Amniotic epithelial cell (primary cell): ENCODE data around the gene MANF.
A peak's percentile ranks its signal among the peaks of the same experiment; 100 is the strongest.
"Not testable (repeated sequence)": the region's sequence is repeated elsewhere in the genome, so short reads cannot be mapped to it uniquely, and the experiment has no call there.

Experiments used
- DNase-seq: peaks from one replicate; pipeline ENCODE4 v3.0.0-alpha.2; 2010; ENCODE audit warnings: low read depth

MANF gene

DNA sequence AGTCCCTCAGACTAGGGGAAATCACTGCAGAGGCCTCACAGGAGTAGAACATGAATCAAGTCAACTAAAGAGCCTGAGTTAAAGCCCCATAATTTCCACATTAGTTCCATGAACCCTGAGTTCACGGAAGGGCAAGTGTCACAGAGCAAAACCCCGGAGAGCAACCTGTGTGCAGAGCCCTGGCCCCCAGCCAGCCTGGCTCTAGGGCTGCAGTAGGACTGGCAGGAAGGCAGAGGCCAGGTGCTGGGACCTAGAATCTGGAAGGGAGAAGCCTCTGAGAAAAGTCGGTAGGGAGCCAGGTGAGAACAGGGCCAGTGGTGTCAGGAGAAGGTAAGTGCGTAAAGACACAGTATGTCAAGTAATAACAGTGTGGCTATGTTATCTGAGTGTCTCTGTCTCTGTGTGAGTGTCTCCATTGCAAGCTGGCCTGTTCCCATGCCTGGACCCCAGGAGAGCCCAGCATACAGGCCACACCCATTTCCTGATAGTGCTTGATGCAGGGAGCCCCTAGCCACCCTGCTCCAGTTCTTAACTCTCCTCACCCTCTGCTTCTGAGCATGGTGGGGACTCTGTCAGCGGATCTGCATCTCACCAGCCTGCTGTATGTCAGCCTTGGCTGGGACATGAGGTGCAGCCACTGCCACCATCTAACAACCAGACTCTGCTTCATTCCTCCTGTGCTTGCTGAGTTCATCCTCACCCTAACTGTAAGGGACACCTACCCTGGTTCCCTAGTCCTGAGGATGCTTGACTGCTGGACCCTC is 11.3 kb upstream of the MANF start:
- DNase-seq = no peak

GRCh38 chr3:51374456-51374855 is 10.6 kb upstream of the MANF start:
- DNase-seq = no peak

GRCh38 chr3:51375136-51375535 is 10.0 kb upstream of the MANF start:
- no peak for DNase-seq

GRCh38 chr3:51375571-51375970 is 9.5 kb upstream of the MANF start:
- no peak for DNase-seq

DNA sequence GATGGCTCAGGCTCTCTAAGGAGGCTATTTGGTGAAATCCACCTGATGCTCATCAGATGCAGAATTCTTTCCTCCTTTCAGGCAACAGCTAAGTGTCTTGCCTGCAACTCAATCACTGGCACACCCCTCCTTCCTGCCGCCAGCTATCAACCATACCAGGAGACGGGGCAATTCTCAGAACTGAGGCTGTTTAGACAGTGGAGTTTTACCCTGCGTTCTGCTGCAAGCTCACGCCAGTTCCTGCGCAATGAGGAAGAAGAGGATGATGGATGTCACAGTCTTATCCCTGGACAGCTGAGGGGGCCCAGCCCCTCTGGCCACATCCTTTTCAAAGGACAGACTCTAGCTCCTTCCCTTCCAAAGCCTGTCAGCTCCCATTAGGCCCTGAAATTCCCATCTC is 7.0 kb upstream of the MANF start:
- DNase-seq = no peak

- no peak for DNase-seq
Observed at GRCh38 chr3:51378726-51379125, 6.4 kb upstream of the MANF start.

DNA sequence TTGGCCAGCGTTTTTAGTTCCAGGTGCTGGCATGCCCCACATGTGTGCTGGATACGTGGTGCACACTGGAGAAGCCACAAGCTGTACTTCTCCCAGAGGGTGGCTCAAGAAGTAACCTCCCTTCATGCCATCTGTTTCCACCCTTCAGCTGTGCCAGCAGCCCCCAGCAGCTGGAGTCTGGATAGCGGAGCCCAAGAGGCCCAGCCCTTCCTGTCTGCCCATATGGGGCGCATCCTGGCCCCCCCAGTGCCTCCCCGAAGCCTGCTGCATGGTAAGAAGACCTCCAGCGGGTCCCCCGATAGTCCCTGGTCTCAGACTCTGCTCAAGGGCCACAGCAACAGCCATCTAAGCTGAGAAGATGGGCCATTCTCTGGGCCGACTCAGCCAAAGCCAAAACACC is 5.8 kb upstream of the MANF start:
- DNase-seq = no peak

DNA sequence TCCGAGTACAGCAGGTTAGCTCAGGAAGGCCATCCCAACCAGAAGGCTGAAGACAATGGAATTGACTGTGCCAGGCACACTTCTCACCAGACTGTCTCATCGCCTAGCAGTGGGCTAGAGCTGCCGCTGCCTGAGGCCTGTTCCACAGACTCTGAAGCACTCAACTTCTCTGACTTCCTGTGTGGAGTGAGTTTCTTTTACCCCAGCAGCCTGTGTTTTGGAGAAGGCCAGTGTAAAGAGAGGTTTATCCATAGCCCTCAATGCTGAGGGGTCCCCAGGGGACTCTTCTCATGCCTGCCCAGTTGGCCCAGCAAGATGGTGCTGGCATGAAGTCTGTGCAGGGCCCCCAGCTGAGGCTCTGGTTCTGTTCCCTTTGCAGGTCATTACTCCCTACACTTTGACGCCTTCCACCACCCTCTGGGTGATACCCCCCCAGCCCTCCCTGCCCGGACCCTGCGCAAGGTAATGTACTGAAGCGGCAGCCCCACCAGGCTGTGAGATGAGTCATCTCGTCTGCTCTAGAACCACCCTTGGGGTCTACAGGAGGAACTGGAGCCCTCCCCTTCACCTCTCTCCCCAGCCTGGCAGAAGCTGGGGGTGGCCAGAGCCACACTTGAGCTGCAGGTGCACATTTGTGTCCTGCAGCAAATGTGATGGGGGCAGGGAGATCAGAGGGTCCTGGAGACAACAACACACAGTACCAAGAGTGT is 5.2 kb upstream of the MANF start:
- DNase-seq = no peak

DNA sequence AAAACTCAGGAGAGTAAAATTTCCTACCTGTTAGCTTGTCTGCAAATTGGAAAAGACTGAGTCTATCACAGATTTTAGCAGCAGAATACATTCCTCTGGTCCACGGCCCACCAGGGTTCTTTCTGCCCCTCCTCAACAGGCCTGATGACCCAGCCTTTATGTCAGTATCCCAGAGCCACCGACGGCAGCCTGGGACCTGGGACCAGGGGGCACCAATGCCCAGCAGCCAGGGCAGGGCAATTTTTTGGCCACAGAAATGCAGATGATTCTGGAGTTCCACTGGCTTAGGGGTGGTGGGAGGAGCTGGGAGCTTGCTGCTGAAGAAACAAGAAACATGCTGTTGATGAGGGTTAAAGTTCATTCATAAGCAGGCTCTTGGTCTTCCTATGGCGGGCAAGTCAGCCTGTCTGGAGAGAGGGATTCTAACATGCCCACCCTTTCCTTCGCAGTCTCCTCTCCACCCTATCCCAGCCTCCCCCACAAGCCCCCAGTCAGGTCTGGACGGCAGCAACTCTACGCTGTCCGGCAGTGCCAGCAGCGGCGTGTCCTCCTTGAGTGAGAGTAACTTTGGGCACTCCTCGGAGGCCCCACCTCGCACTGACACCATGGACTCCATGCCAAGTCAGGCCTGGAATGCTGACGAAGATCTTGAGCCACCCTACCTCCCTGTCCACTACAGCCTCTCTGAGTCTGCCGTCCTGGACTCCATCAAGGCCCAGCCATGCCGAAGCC is 4.3 kb upstream of the MANF start:
- DNase-seq = no peak

- DNase-seq = no peak
Observed at GRCh38 chr3:51381333-51381705, 3.8 kb upstream of the MANF start.

GRCh38 chr3:51382076-51382745 is 2.9 kb upstream of the MANF start:
- no peak for DNase-seq

- no peak for DNase-seq
Observed at GRCh38 chr3:51382947-51383578, 2.0 kb upstream of the MANF start.

- no peak for DNase-seq
Observed at GRCh38 chr3:51384055-51384725, 901 bp upstream of the MANF start.

DNA sequence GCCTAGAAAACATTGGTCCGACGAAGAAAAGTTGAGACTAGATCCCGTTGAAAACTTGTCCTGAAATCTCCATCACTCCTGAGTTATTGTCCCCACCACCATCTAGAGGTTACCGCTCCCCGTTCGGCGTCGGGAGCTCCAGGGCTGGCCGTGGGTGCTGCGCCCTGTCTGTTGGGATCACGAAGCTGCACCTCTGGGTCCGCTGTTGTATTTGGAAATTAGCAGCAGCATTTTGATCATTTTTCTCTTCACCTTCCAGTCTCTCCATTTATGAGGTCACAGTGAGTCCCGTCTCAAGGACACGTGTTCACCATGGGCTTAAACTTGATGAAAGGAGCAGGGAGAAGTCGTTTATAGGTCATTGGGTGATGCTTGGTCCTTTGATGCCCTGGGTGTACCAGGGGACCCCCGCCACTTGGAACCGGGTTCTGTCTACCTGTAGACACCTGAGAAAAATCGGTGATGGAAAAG is 565 bp downstream of the MANF start:
- no peak for DNase-seq

DNA sequence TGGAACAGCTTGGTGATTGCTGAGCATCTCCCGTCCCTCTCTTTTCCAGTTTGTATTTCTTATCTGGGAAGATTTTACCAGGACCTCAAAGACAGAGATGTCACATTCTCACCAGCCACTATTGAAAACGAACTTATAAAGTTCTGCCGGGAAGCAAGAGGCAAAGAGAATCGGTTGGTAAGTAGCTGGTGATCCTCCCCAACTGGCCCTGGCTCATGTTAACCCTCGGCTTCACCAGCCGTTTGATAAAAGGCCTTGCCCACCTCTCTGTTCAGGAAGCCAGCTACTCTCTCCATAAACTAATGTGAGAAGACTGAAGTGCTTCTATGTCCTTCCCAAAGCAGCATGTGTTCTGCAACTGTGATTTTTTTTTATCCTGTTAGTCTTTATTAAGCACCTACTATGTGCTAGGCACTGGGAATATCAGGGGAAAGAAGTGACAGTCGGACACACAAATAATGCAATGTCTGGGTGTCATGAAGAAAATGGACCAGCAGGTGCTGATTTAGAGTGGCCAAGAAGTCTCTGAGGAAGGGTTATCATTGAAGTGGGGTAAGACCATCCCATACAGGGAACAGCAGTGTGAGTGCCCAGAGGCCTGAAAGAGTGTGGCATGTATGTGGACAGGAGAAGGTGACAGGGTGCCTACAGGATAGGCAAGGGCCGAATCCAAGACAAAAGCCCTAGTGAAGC is 1.2 kb downstream of the MANF start:
- DNase-seq = no peak

DNA sequence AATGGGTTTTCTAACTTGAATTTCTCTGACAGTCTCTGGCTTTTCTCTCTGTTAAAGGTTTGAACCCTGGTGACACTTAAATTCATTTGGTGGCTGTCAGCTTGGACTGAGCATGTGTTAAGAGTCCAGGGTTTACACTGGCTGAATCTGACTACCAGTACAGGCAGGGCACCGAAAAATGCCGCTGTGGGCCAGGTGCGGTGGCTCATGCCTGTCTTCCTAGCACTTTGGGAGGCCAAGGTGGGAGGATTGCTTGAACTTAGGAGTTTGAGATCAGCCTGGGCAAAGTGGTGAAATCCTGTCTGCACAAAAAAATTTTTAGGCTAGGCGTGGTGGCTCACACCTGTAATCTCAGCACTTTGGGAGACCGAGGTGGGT is 1.8 kb downstream of the MANF start:
- no peak for DNase-seq

GRCh38 chr3:51387281-51387680 is 2.2 kb downstream of the MANF start:
- not testable (repeated sequence) for DNase-seq

DNA sequence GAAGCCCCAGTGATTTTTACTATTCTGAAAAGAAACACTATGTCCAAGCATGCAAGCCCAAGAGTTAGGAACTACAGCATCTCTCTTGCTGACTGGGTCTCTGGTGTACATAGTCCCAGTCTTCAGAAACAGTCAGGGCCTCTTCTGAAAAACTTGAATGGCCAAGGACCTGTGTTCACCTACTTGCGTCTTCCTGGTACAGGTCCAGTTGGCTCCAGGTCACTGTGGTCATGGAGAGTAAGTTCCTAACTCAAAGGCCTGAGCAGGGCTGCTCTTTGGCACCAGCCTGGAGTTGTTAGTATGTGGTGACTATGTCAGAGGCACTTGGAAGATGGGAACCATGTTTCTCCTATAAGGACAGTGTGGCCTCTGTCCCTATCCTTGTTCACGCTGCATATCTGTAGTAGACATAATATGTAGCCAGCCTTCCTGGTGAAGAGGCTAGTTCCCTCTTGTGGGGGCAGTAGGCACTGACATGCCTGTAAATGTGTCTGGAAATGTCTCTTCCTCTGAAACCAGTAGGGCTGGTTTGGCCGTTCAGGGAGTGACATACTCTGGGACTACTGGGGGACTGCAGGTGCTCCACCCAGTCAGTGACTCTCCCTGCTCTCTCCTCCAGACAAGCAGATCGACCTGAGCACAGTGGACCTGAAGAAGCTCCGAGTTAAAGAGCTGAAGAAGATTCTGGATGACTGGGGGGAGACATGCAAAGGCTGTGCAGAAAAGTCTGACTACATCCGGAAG is 3.4 kb downstream of the MANF start:
- no peak for DNase-seq

DNA sequence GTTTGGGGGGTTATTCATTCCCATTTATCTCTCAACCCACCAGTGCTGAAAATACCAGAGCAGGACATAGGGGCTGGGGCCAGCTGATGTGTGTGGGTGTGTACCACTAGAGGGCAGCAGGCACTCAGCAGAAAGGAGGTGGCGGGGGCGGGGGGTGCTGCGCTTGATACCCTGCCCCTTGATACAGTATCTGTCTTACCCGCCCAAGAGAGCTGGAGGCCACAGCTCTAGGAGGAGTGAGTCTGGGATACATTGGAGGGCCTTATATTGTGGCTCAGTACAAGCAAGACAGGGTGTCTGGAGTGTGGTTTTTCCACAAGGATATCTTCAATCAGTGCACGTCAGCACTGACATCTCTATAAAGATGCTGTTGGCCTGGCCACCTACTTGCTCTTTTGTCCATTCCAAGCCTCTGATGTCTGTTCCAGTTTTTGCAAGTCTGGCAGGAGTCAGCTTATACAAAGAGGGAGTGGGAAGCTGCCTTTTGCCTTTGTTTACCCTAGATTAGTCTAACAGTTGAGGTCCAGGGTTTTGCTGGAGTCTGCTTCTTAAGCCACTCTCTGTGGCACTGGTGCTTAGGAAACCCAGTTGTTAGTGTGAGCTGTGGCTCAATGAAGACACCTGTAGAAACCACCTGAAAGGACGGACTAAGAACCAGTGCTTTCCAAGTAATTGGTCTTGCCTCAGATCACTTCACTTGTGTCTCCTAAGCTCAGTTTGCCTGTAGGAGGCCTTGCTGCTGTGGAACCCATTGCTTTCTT is 4.5 kb downstream of the MANF start:
- DNase-seq = peak; percentile 33
